Smooth muscle cell (in vitro differentiated cells): ENCODE results near the gene KCNC1. TPM values are rescaled to one million over a fixed set of nuclear protein-coding genes. Genes with fewer than 3 reads are reported as not detected.

ENCODE experiments used
- DNase-seq: peaks from one replicate; lab custom pipeline; 2025; ENCODE audit not compliant: unreplicated experiment; lab: John Stamatoyannopoulos, UW
- H2AFZ ChIP-seq: fragments of 200-600 bp; sonication (generic); 2 replicates; pipeline ENCODE4 v1.6.0; 2016; ENCODE audit warnings: antibody characterized with exemption, low read depth, mild to moderate bottlenecking
- H3F3A ChIP-seq: fragments of 200-600 bp; sonication (generic); 2 replicates; pipeline ENCODE4 v1.6.0; 2017; ENCODE audit warnings: antibody characterized with exemption, low read depth
- H3K27ac ChIP-seq: fragments of 200-600 bp; sonication (generic); 2 replicates; pipeline ENCODE4 v1.5.1; 2016; ENCODE audit warnings: low read depth, mild to moderate bottlenecking
- H3K27me3 ChIP-seq: fragments of 200-600 bp; sonication (generic); 2 replicates; pipeline ENCODE4 v1.6.1; 2016; ENCODE audit warnings: low read depth, mild to moderate bottlenecking
- H3K36me3 ChIP-seq: fragments of 200-600 bp; sonication (generic); 2 replicates; pipeline ENCODE4 v1.5.1; 2016; ENCODE audit warnings: low read depth
- H3K4me1 ChIP-seq: fragments of 200-600 bp; sonication (generic); 2 replicates; pipeline ENCODE4 v1.5.1; 2016; ENCODE audit warnings: low read depth
- H3K4me2 ChIP-seq: fragments of 200-600 bp; sonication (generic); 2 replicates; pipeline ENCODE4 v1.6.0; 2016; ENCODE audit warnings: mild to moderate bottlenecking
- H3K4me3 ChIP-seq: fragments of 200-600 bp; sonication (generic); 2 replicates; pipeline ENCODE4 v1.5.1; 2016; ENCODE audit warnings: mild to moderate bottlenecking
- H3K79me2 ChIP-seq: fragments of 200-600 bp; sonication (generic); 2 replicates; pipeline ENCODE4 v1.6.0; 2016; ENCODE audit warnings: low read depth, mild to moderate bottlenecking
- H3K9ac ChIP-seq: fragments of 200-600 bp; sonication (generic); 2 replicates; pipeline ENCODE4 v1.6.0; 2016; ENCODE audit warnings: low read depth
- H3K9me3 ChIP-seq: fragments of 200-600 bp; sonication (generic); replicated peaks from 2 replicates; pipeline ENCODE4 v1.5.1; 2016; ENCODE audit warnings: low read depth
- H4K20me1 ChIP-seq: fragments of 200-600 bp; sonication (generic); 2 replicates; pipeline ENCODE4 v1.6.0; 2016; ENCODE audit warnings: low read depth
- CTCF ChIP-seq: fragments of 200-600 bp; sonication (generic); IDR thresholded peaks from 2 replicates; pipeline ENCODE4 v1.5.1; 2017; ENCODE audit warnings: borderline replicate concordance, mild to moderate bottlenecking, antibody characterized with exemption; ENCODE audit not compliant: insufficient read depth, poor library complexity, severe bottlenecking
- WGBS: methylation state at CpG from one replicate; pipeline ENCODE4 v1.1.7; 2016; ENCODE audit warnings: low lambda C conversion rate; 5-methylcytosine and 5-hydroxymethylcytosine counted together
- polyA plus RNA-seq: library from polyadenylated mRNA; unstranded; fragments of >200 nt; fragmentation: Nextera tagmentation; extraction: Ambion mirVana; gene quantifications from 2 replicates; pipeline ENCODE4 v1.2.1, GENCODE V29; 2016
- total RNA-seq: library from RNA; depleted of rRNA; stranded (reverse); fragments of >200 nt; gene quantifications from 2 replicates; pipeline ENCODE4 v1.2.3, GENCODE V29; 2014

Gene KCNC1
- total and polyA plus RNA-seq, 2 experiments from 2014 or later, result not detected

- no peak overlapping the region for H3K9ac ChIP-seq
- no peak overlapping the region for H3K4me2 ChIP-seq
- H3K9me3 ChIP-seq, result no peaks in the 10 kb centered on the region
- peaks cover 4% of the 10 kb centered on the region for H3K4me1 ChIP-seq
- H2AFZ ChIP-seq, result no peak overlapping the region
- H3K79me2 ChIP-seq, result no peaks in the 10 kb centered on the region
- WGBS, result 85% methylated on average over 12 of the region's 12 CpGs
- H3K4me3 ChIP-seq, result no peak overlapping the region
- no peak for TF ChIP-seq CTCF
- H3K36me3 ChIP-seq, result no peaks in the 10 kb centered on the region
- H3K27me3 ChIP-seq, result no peaks in the 10 kb centered on the region
- no peak overlapping the region for H3K27ac ChIP-seq
- H3F3A ChIP-seq, result no peaks in the 10 kb centered on the region
- no peaks in the 10 kb centered on the region for H4K20me1 ChIP-seq
- DNase-seq, result no peak
Observed at GRCh38 chr11:17774232-17775034, 39.9 kb downstream of the KCNC1 start.

- no peak overlapping the region for H3K27ac ChIP-seq
- no peak overlapping the region for H2AFZ ChIP-seq
- H3K27me3 ChIP-seq, result no peaks in the 10 kb centered on the region
- no peak overlapping the region for H3K4me2 ChIP-seq
- DNase-seq, result no peak
- no peaks in the 10 kb centered on the region for H3F3A ChIP-seq
- WGBS, result 100% methylated on average over 3 of the region's 3 CpGs
- no peaks in the 10 kb centered on the region for H3K36me3 ChIP-seq
- no peak overlapping the region for H3K9ac ChIP-seq
- H3K9me3 ChIP-seq, result no peaks in the 10 kb centered on the region
- no peak overlapping the region for H3K4me3 ChIP-seq
- TF ChIP-seq CTCF, result no peak
- H3K79me2 ChIP-seq, result no peaks in the 10 kb centered on the region
- H3K4me1 ChIP-seq, result peaks cover 4% of the 10 kb centered on the region
- no peaks in the 10 kb centered on the region for H4K20me1 ChIP-seq
Observed at GRCh38 chr11:17775035-17775348, 40.4 kb downstream of the KCNC1 start.

GRCh38 chr11:17775507-17776211 is 41.1 kb downstream of the KCNC1 start:
- no peak for TF ChIP-seq CTCF
- Histone ChIP-seq H3K36me3 (no peaks in the 10 kb centered on the region), H3K4me1 (peaks cover 4% of the 10 kb centered on the region), H3K79me2 (no peaks in the 10 kb centered on the region), H3K9me3 (no peaks in the 10 kb centered on the region), H2AFZ (no peak overlapping the region), H3F3A (no peaks in the 10 kb centered on the region), H4K20me1 (no peaks in the 10 kb centered on the region), H3K27me3 (no peaks in the 10 kb centered on the region), H3K4me2 (no peak overlapping the region), H3K9ac (no peak overlapping the region), H3K27ac (no peak overlapping the region), H3K4me3 (no peak overlapping the region)
- 82% methylated on average over 16 of the region's 18 CpGs for WGBS
- DNase-seq, result no peak
